Endothelial cell of umbilical vein (primary cell): ENCODE results near the gene KRTAP10-5. TPM values are rescaled to one million over a fixed set of nuclear protein-coding genes. Genes with fewer than 3 reads are reported as not detected.

ENCODE experiments used
- BruUV-seq: library from RNA; stranded (reverse); fragments of 400-500 nt; replicated peaks from 2 replicates; lab custom pipeline; 2021; lab: Mats Ljungman, UMichigan
- CTCF ChIA-PET: fragments of 300-600, 350-600 bp; sonication (Branson Sonifier 250); formaldehyde crosslinking; loops from one replicate; lab custom pipeline; 2021; ENCODE audit warnings: antibody characterized with exemption, inconsistent platforms; lab: Charles Lee
- POLR2A ChIA-PET: fragments of 300-600, 350-600 bp; sonication (Branson Sonifier 250); formaldehyde crosslinking; loops from one replicate; lab custom pipeline; 2021; ENCODE audit warnings: antibody characterized with exemption, inconsistent platforms; lab: Charles Lee
- DNase-seq: peaks from one replicate; pipeline ENCODE4 v3.0.0-alpha.2; 2011; ENCODE audit warnings: low read depth, low spot score
- FAIRE-seq: peaks from 2 replicates; lab custom pipeline; 2011; peaks lifted over from hg19 to GRCh38; lab: Jason Lieb, UNC
- H2AFZ ChIP-seq: 2 replicates; pipeline ENCODE4 v1.6.0; 2012; ENCODE audit warnings: low read depth, low read length, control low read depth, inconsistent platforms
- H3K27ac ChIP-seq: 2 replicates; pipeline ENCODE4 v1.5.1; 2011; ENCODE audit warnings: low read depth, mild to moderate bottlenecking, control low read depth, low read length, moderate library complexity; ENCODE audit not compliant: insufficient read depth
- H3K27me3 ChIP-seq, 2 experiments: 2 replicates each; pipeline versions ENCODE4 v1.6.0 to v1.6.1; 2011; ENCODE audit warnings: low read length in 2 of 2, mixed read lengths in 1 of 2; ENCODE audit not compliant: control insufficient read depth in 2 of 2, insufficient read depth in 2 of 2
- H3K36me3 ChIP-seq, 2 experiments: 2 replicates in 1 of 2; 3 replicates in 1 of 2; pipeline ENCODE4 v1.5.1; 2011; ENCODE audit warnings: low read length in 2 of 2, mild to moderate bottlenecking in 1 of 2, moderate library complexity in 1 of 2; ENCODE audit not compliant: control insufficient read depth in 2 of 2, insufficient read depth in 2 of 2; ENCODE audit errors: extremely low read depth in 1 of 2
- H3K4me1 ChIP-seq: 3 replicates; pipeline ENCODE4 v1.5.1; 2011; ENCODE audit warnings: mild to moderate bottlenecking, low read length; ENCODE audit not compliant: control insufficient read depth, insufficient read depth; ENCODE audit errors: extremely low read depth
- H3K4me2 ChIP-seq: 2 replicates; pipeline ENCODE4 v1.6.1; 2011; ENCODE audit warnings: low read length, control low read depth, mixed read lengths; ENCODE audit not compliant: insufficient read depth
- H3K4me3 ChIP-seq, 3 experiments: fragments of 200-600 bp in 1 of 3; sonication (generic), shearing (Covaris generic) in 1 of 3; replicated peaks in 1 of 3; 2 replicates each; pipeline ENCODE4 v1.5.1; 2011 to 2016; ENCODE audit warnings: control low read depth in 3 of 3, low read length in 3 of 3, mild to moderate bottlenecking in 2 of 3, inconsistent platforms in 1 of 3, low read depth in 1 of 3, moderate library complexity in 1 of 3; ENCODE audit not compliant: insufficient read depth in 1 of 3
- H3K79me2 ChIP-seq: 2 replicates; pipeline ENCODE4 v1.6.0; 2012; ENCODE audit warnings: low read length, inconsistent platforms; ENCODE audit not compliant: control insufficient read depth, insufficient read depth
- H3K9ac ChIP-seq: replicated peaks from 2 replicates; pipeline ENCODE3; 2011; ENCODE audit warnings: low read length, control low read depth; ENCODE audit not compliant: insufficient read depth; ENCODE audit errors: extremely low read depth
- H3K9me1 ChIP-seq: replicated peaks from 3 replicates; pipeline ENCODE4 v1.6.0; 2011; ENCODE audit warnings: mild to moderate bottlenecking, low read length; ENCODE audit not compliant: control insufficient read depth, insufficient read depth; ENCODE audit errors: extremely low read depth
- H3K9me3 ChIP-seq: replicated peaks from 2 replicates; pipeline ENCODE4 v1.5.1; 2012; ENCODE audit warnings: low read length, inconsistent platforms; ENCODE audit not compliant: control insufficient read depth, insufficient read depth
- H4K20me1 ChIP-seq: replicated peaks from 2 replicates; pipeline ENCODE3; 2011; ENCODE audit warnings: mild to moderate bottlenecking, low read length; ENCODE audit not compliant: control insufficient read depth, insufficient read depth; ENCODE audit errors: extremely low read depth
- CTCF ChIP-seq, 2 donors: IDR thresholded peaks; 1 replicate in 1 of 2; 2 replicates in 1 of 2; pipeline ENCODE4 v1.5.1; 2011; ENCODE audit warnings: low read length in 2 of 2, mild to moderate bottlenecking in 2 of 2, moderate library complexity in 2 of 2, control low read depth in 1 of 2, inconsistent platforms in 1 of 2, low read depth in 1 of 2; ENCODE audit not compliant: insufficient read depth in 1 of 2; ENCODE audit errors: extremely low read depth in 1 of 2
- EZH2 ChIP-seq: IDR thresholded peaks from 2 replicates; pipeline ENCODE4 v1.6.1; 2012; ENCODE audit warnings: borderline replicate concordance, low read depth, mild to moderate bottlenecking, moderate library complexity, low read length, inconsistent platforms; ENCODE audit not compliant: severe bottlenecking
- FOS ChIP-seq: IDR thresholded peaks from 2 replicates; pipeline ENCODE4 v1.6.1; 2011; ENCODE audit warnings: mild to moderate bottlenecking, low read length, moderate library complexity, borderline replicate concordance; ENCODE audit not compliant: insufficient read depth
- GATA2 ChIP-seq: IDR thresholded peaks from 2 replicates; pipeline ENCODE4 v1.7.0; 2011; ENCODE audit warnings: low read depth, mild to moderate bottlenecking, moderate library complexity, mixed read lengths, low read length; ENCODE audit not compliant: insufficient read length, insufficient read depth
- JUN ChIP-seq: IDR thresholded peaks from 2 replicates; pipeline ENCODE4 v1.6.1; 2011; ENCODE audit warnings: borderline replicate concordance, low read depth; ENCODE audit not compliant: insufficient read length, insufficient read depth
- MAX ChIP-seq: IDR thresholded peaks from 2 replicates; pipeline ENCODE4 v1.6.1; 2011; ENCODE audit not compliant: insufficient read depth, insufficient read length
- MYC ChIP-seq: IDR thresholded peaks from one replicate; pipeline ENCODE4 v1.6.1; 2011; ENCODE audit warnings: mild to moderate bottlenecking, low read depth, low read length
- POLR2A ChIP-seq: IDR thresholded peaks from 2 replicates; pipeline ENCODE4 v1.6.1; 2012; ENCODE audit warnings: low read depth, mild to moderate bottlenecking, control low read depth, low read length
- POLR2AphosphoS5 ChIP-seq: IDR thresholded peaks from 2 replicates; pipeline ENCODE4 v1.6.1; 2012; ENCODE audit warnings: low read depth, mild to moderate bottlenecking, control low read depth, low read length, moderate library complexity; ENCODE audit not compliant: insufficient read depth
- dilution Hi-C: fragments of 300-500 bp; cut with MboI; formaldehyde crosslinking; loops from one replicate; pipeline ENCODE4 v1.15.0; 2019; ENCODE audit warnings: low sequenced_read_pairs; ENCODE audit not compliant: extremely low pct_ligation_motif_present
- intact Hi-C: fragments of 100-400 bp; cut with micrococcal nuclease; formaldehyde crosslinking; loops from one replicate; pipeline ENCODE4 v1.10.0; 2022
- polyA plus RNA-seq, 4 experiments: library from polyadenylated mRNA; depleted of rRNA in 3 of 4; stranded (reverse) in 3 of 4; unstranded in 1 of 4; fragments of >200 nt; gene quantifications; 2 replicates each; pipeline versions ENCODE4 v1.2.1 to v1.2.3, GENCODE V29; 2011 to 2012; ENCODE audit warnings: missing spikeins in 1 of 4
- total RNA-seq: library from RNA; stranded (reverse); gene quantifications from 2 replicates; pipeline ENCODE4 v1.2.3, GENCODE V29; 2021

The KRTAP10-5 gene
- total and polyA plus RNA-seq, 2 donors (not counting 3 experiments of a cell fraction or from before 2014, with no cell fraction given) = not detected

- POLR2A ChIA-PET = no interaction called here
- CTCF ChIA-PET = no interaction called here
- no peaks in the 10 kb centered on the region for H3K79me2 ChIP-seq
- dilution Hi-C loops (no loop called here), intact Hi-C loops (no loop called here)
- no peaks in the 10 kb centered on the region for H3K9me1 ChIP-seq
- no peak overlapping the region for H3K9ac ChIP-seq
- DNase-seq = no peak
- no peaks in the 10 kb centered on the region for H3K9me3 ChIP-seq
- no peaks in the 10 kb centered on the region for H3K36me3 ChIP-seq
- H3K4me1 ChIP-seq = no peaks in the 10 kb centered on the region
- H3K27me3 ChIP-seq = peaks cover 0 to 3% of the 10 kb centered on the region in 2 experiments
- TF ChIP-seq MYC = no peak
- TF ChIP-seq FOS = no peak
- no peak for TF ChIP-seq CTCF (IDR thresholded peaks at IDR 0.05; ENCODE audit: extremely low read depth in 1 of 2, insufficient read depth in 1 of 2, low read depth in 1 of 2, low read length in 2 of 2)
- no peak for TF ChIP-seq POLR2A
- no peak for TF ChIP-seq MAX
- no peak for TF ChIP-seq POLR2AphosphoS5
- no peak for TF ChIP-seq GATA2
- TF ChIP-seq JUN = no peak
- no peak for TF ChIP-seq EZH2
- no peak for FAIRE-seq
- H3K27ac ChIP-seq = no peak overlapping the region
- H2AFZ ChIP-seq = no peak overlapping the region
- no peak overlapping the region for H3K4me3 ChIP-seq
- no TSS peak for BruUV-seq
- H4K20me1 ChIP-seq = no peaks in the 10 kb centered on the region
- H3K4me2 ChIP-seq = no peak overlapping the region
Observed at GRCh38 chr21:44555200-44555875, 25.1 kb downstream of the KRTAP10-5 start.
